GM19324 (cell line): ENCODE results near the gene DENND4B.
"Not testable (repeated sequence)": the region's sequence is repeated elsewhere in the genome, so short reads cannot be mapped to it uniquely, and the experiment has no call there.

Source experiments
- ATAC-seq: cut with Tn5 transposase; IDR thresholded peaks from one replicate; pipeline ENCODE4 v1.9.1; 2021; ENCODE audit warnings: mild to moderate bottlenecking, moderate library complexity; ENCODE audit not compliant: unreplicated experiment, low FRiP score

Gene DENND4B

GRCh38 chr1:153928791-153929341 is 17.7 kb downstream of the DENND4B start:
- ATAC-seq: no peak

- ATAC-seq: no peak
Observed at GRCh38 chr1:153928245-153928644, 18.3 kb downstream of the DENND4B start.

GRCh38 chr1:153926405-153926804 is 20.1 kb downstream of the DENND4B start:
- ATAC-seq: no peak

- peak; percentile 96 for ATAC-seq
Observed at GRCh38 chr1:153922972-153923925, 23.3 kb downstream of the DENND4B start, which contains the start of gene GATAD2B. Gene GATAD2B, minus strand, starts transcription at chr1:153922972. Its CDS starts 94,625 bp downstream, at chr1:153828347.

- peak; percentile 37 for ATAC-seq
Observed at GRCh38 chr1:153922076-153922971, 24.2 kb downstream of the DENND4B start.

- no peak for ATAC-seq
Observed at GRCh38 chr1:153921803-153922075, 24.8 kb downstream of the DENND4B start.

GRCh38 chr1:153921080-153921802 is 25.3 kb downstream of the DENND4B start:
- ATAC-seq: no peak

- no peak for ATAC-seq
Observed at GRCh38 chr1:153919876-153920852, 26.4 kb downstream of the DENND4B start.

- no peak for ATAC-seq
Observed at GRCh38 chr1:153916297-153916696, 30.2 kb downstream of the DENND4B start.

GRCh38 chr1:153912349-153912748 is 34.2 kb downstream of the DENND4B start:
- no peak for ATAC-seq

GRCh38 chr1:153910560-153910959 is 36.0 kb downstream of the DENND4B start:
- not testable (repeated sequence) for ATAC-seq

- no peak for ATAC-seq
Observed at GRCh38 chr1:153908071-153908470, 38.4 kb downstream of the DENND4B start.

- no peak for ATAC-seq
Observed at GRCh38 chr1:153907134-153907533, 39.4 kb downstream of the DENND4B start.

- ATAC-seq: no peak
Observed at GRCh38 chr1:153906396-153906795, 40.1 kb downstream of the DENND4B start.

- ATAC-seq: not testable (repeated sequence)
Observed at GRCh38 chr1:153905908-153906307, 40.6 kb downstream of the DENND4B start.

- no peak for ATAC-seq
Observed at GRCh38 chr1:153903841-153904455, 42.6 kb downstream of the DENND4B start.

- ATAC-seq: no peak
Observed at GRCh38 chr1:153899509-153899908, 47.0 kb downstream of the DENND4B start.

- not testable (repeated sequence) for ATAC-seq
Observed at GRCh38 chr1:153895866-153896265, 50.7 kb downstream of the DENND4B start.

GRCh38 chr1:153891042-153891441 is 55.5 kb downstream of the DENND4B start:
- not testable (repeated sequence) for ATAC-seq
